GM19463 (cell line): ENCODE results near the gene LRRC37B.
"Not testable (repeated sequence)": the region's sequence is repeated elsewhere in the genome, so short reads cannot be mapped to it uniquely, and the experiment has no call there.

Experiments used
- ATAC-seq: cut with Tn5 transposase; IDR thresholded peaks from one replicate; pipeline ENCODE4 v1.9.1; 2021; ENCODE audit warnings: mild to moderate bottlenecking, moderate library complexity; ENCODE audit not compliant: unreplicated experiment

Gene LRRC37B

GRCh38 chr17:32041306-32041875, 34.2 kb downstream of the LRRC37B start:
- not testable (repeated sequence) for ATAC-seq

- not testable (repeated sequence) for ATAC-seq
These were observed 35.1 kb downstream of the LRRC37B start for GRCh38 chr17:32042266-32042665.

- ATAC-seq, result not testable (repeated sequence)
These were observed 38.4 kb downstream of the LRRC37B start for GRCh38 chr17:32045611-32046010.

GRCh38 chr17:32047663-32048062, 40.5 kb downstream of the LRRC37B start:
- ATAC-seq, result not testable (repeated sequence)

GRCh38 chr17:32054985-32055384, 47.8 kb downstream of the LRRC37B start:
- ATAC-seq, result not testable (repeated sequence)

- ATAC-seq, result not testable (repeated sequence)
These were observed 48.2 kb downstream of the LRRC37B start for GRCh38 chr17:32055425-32055824.

- ATAC-seq, result not testable (repeated sequence)
These were observed 49.3 kb downstream of the LRRC37B start for GRCh38 chr17:32056500-32056899.

GRCh38 chr17:32057460-32058105, 50.4 kb downstream of the LRRC37B start:
- ATAC-seq, result not testable (repeated sequence)

GRCh38 chr17:32060695-32061094, 53.5 kb downstream of the LRRC37B start:
- ATAC-seq, result not testable (repeated sequence)

- not testable (repeated sequence) for ATAC-seq
These were observed 54.7 kb downstream of the LRRC37B start for GRCh38 chr17:32061840-32062239.

GRCh38 chr17:32064091-32064490, 56.9 kb downstream of the LRRC37B start:
- not testable (repeated sequence) for ATAC-seq

- not testable (repeated sequence) for ATAC-seq
These were observed 59.0 kb downstream of the LRRC37B start for GRCh38 chr17:32066123-32066680.

- ATAC-seq, result not testable (repeated sequence)
These were observed 59.9 kb downstream of the LRRC37B start for GRCh38 chr17:32066863-32067642.

GRCh38 chr17:32069067-32069466, 61.9 kb downstream of the LRRC37B start:
- ATAC-seq, result not testable (repeated sequence)

GRCh38 chr17:32071961-32072360, 64.8 kb downstream of the LRRC37B start:
- ATAC-seq, result not testable (repeated sequence)

GRCh38 chr17:32073131-32073530, 65.9 kb downstream of the LRRC37B start:
- not testable (repeated sequence) for ATAC-seq

GRCh38 chr17:32079753-32080152, 72.6 kb downstream of the LRRC37B start:
- ATAC-seq, result peak; percentile 89

GRCh38 chr17:32083550-32083979, 76.4 kb downstream of the LRRC37B start:
- not testable (repeated sequence) for ATAC-seq

- ATAC-seq, result not testable (repeated sequence)
These were observed 77.1 kb downstream of the LRRC37B start for GRCh38 chr17:32084003-32084941.
